HepG2 (cell line): ENCODE results near the gene GPR158. TPM values are rescaled to one million over a fixed set of nuclear protein-coding genes. Genes with fewer than 3 reads are reported as not detected.
A peak's percentile ranks its signal among the peaks of the same experiment; 100 is the strongest.

Experiments
- ATAC-seq: fragments of 200-7000 bp; cut with Tn5 transposase; 3 replicates; pipeline ENCODE4 v1.9.1; 2020; ENCODE audit warnings: mild to moderate bottlenecking, moderate library complexity
- BruUV-seq: library from RNA; stranded (reverse); fragments of 400-500 nt; replicated peaks from 2 replicates; lab custom pipeline; 2021; lab: Mats Ljungman, UMichigan
- CTCF ChIA-PET: fragments of 300-600 bp; formaldehyde crosslinking; extraction: SDS; loops from one replicate; lab custom pipeline; 2021; ENCODE audit warnings: low total read pairs, inconsistent platforms, low intra/inter-chr PET ratio; lab: Yijun Ruan, JAX
- POLR2A ChIA-PET: fragments of 350-600 bp; sonication (Branson Sonifier 250); formaldehyde crosslinking; loops from one replicate; lab custom pipeline; 2020; ENCODE audit warnings: antibody characterized with exemption, inconsistent platforms; lab: Yijun Ruan, JAX
- DNase-seq: peaks from one replicate; pipeline ENCODE4 v3.0.0-alpha.2; 2015; ENCODE audit warnings: low spot score
- FAIRE-seq: peaks from 3 replicates; lab custom pipeline; 2011; peaks lifted over from hg19 to GRCh38; lab: Jason Lieb, UNC
- H2AFZ ChIP-seq: one replicate; pipeline ENCODE4 v1.6.1; 2011; ENCODE audit warnings: low read length, inconsistent platforms
- H3K27ac ChIP-seq: fragments of 300-600 bp; 3 replicates; pipeline ENCODE4 v1.8.0; 2011; ENCODE audit warnings: mixed run types, mild to moderate bottlenecking, mixed read lengths, low read length, inconsistent platforms; ENCODE audit not compliant: insufficient read depth; ENCODE audit errors: extremely low read length
- H3K27me3 ChIP-seq, 2 experiments: fragments of 200-600 bp in 1 of 2; 2 replicates in 1 of 2; 3 replicates in 1 of 2; pipeline versions ENCODE4 v1.6.0 to v1.8.0; 2011; ENCODE audit warnings: low read length in 2 of 2, mild to moderate bottlenecking in 2 of 2, moderate library complexity in 2 of 2, inconsistent platforms in 1 of 2; ENCODE audit not compliant: insufficient read depth in 2 of 2, control insufficient read depth in 1 of 2
- H3K36me3 ChIP-seq, 2 experiments: fragments of 200-600 bp in 1 of 2; replicated peaks in 1 of 2; 2 replicates in 1 of 2; 3 replicates in 1 of 2; pipeline versions ENCODE4 v1.5.1 to v1.8.0; 2011; ENCODE audit warnings: low read length in 2 of 2, inconsistent platforms in 1 of 2; ENCODE audit not compliant: insufficient read depth in 2 of 2, control insufficient read depth in 1 of 2
- H3K4me1 ChIP-seq: 2 replicates; pipeline ENCODE4 v1.5.1; 2012; ENCODE audit warnings: low read length, inconsistent platforms; ENCODE audit not compliant: insufficient read depth
- H3K4me2 ChIP-seq: 2 replicates; pipeline ENCODE4 v1.6.0; 2011; ENCODE audit warnings: low read depth, low read length, inconsistent platforms
- H3K4me3 ChIP-seq, 3 experiments: fragments of 200-600 bp in 1 of 3; sonication (generic), shearing (Covaris generic) in 1 of 3; replicated peaks in 1 of 3; 2 replicates each; pipeline ENCODE4 v1.5.1; 2011 to 2016; ENCODE audit warnings: low read length in 3 of 3, inconsistent platforms in 2 of 3, low read depth in 2 of 3, mild to moderate bottlenecking in 2 of 3, control low read depth in 1 of 3, mixed read lengths in 1 of 3; ENCODE audit not compliant: insufficient read depth in 1 of 3
- H3K79me2 ChIP-seq: one replicate; pipeline ENCODE4 v1.6.1; 2011; ENCODE audit warnings: low read length, inconsistent platforms; ENCODE audit not compliant: insufficient read depth
- H3K9ac ChIP-seq: 2 replicates; pipeline ENCODE4 v1.6.0; 2011; ENCODE audit warnings: mild to moderate bottlenecking, low read depth, low read length, inconsistent platforms; ENCODE audit not compliant: insufficient read depth
- H3K9me3 ChIP-seq: 2 replicates; pipeline ENCODE4 v1.5.1; 2012; ENCODE audit warnings: mild to moderate bottlenecking, low read length
- H4K20me1 ChIP-seq: 2 replicates; pipeline ENCODE4 v1.6.0; 2011; ENCODE audit warnings: inconsistent platforms, mild to moderate bottlenecking, low read length, moderate library complexity; ENCODE audit not compliant: insufficient read depth
- MZF1 ChIP-seq: sonication (generic); formaldehyde crosslinking; IDR thresholded peaks from 2 replicates; pipeline ENCODE4 v1.8.1; 2023; ENCODE audit warnings: mild to moderate bottlenecking, missing genetic modification reagents, borderline replicate concordance
- WGBS: methylation state at CpG from one replicate; pipeline ENCODE4 v1.1.6; 2017; ENCODE audit warnings: low lambda C conversion rate; 5-methylcytosine and 5-hydroxymethylcytosine counted together
- in situ Hi-C: cut with HindIII; loops from 2 replicates; pipeline ENCODE4 v1.10.0; 2017; ENCODE audit warnings: low pct_unique_long_range_greater_than_20kb; ENCODE audit not compliant: extremely low pct_ligation_motif_present
- intact Hi-C: fragments of 100-400 bp; cut with micrococcal nuclease; formaldehyde crosslinking; loops from one replicate; pipeline ENCODE4 v1.10.0; 2022; ENCODE audit not compliant: unreplicated experiment
- polyA plus RNA-seq, 8 experiments: library from polyadenylated mRNA; depleted of rRNA in 3 of 8; stranded (reverse) in 7 of 8; unstranded in 1 of 8; fragments of >200 nt; fragmentation: Illumina TruSeq in 4 of 8; extraction: Trizol in 4 of 8; gene quantifications; 2 replicates each; pipeline versions ENCODE4 v1.2.1 to v1.2.3, GENCODE V29; 2011 to 2016; ENCODE audit warnings: low read depth in 4 of 8, missing spikeins in 1 of 8, mixed read lengths in 1 of 8; ENCODE audit not compliant: insufficient read depth in 1 of 8
- total RNA-seq, 5 experiments: library from RNA; depleted of rRNA; stranded (reverse); fragments of >200 nt; fragmentation: Illumina TruSeq; extraction: Trizol; gene quantifications; 2 replicates each; pipeline ENCODE4 v1.2.3, GENCODE V29; 2016; ENCODE audit warnings: low read depth in 1 of 5
- TF ChIP-seq, protein P1 (sequence below): IDR thresholded peaks from 2 replicates; pipeline ENCODE4 v1.6.1; 2016; ENCODE audit warnings: low read depth, borderline replicate concordance
- TF ChIP-seq, protein P2 (sequence below), 2 experiments: IDR thresholded peaks; 2 replicates each; pipeline ENCODE4 v1.6.1; 2011 to 2012; ENCODE audit warnings: low read length in 2 of 2, borderline replicate concordance in 1 of 2, low read depth in 1 of 2, mild to moderate bottlenecking in 1 of 2, moderate library complexity in 1 of 2

Gene GPR158
- total and polyA plus RNA-seq, 2 of the 13 experiments (the other 11 are each of a cell fraction or from before 2014, with no cell fraction given): not detected

DNA sequence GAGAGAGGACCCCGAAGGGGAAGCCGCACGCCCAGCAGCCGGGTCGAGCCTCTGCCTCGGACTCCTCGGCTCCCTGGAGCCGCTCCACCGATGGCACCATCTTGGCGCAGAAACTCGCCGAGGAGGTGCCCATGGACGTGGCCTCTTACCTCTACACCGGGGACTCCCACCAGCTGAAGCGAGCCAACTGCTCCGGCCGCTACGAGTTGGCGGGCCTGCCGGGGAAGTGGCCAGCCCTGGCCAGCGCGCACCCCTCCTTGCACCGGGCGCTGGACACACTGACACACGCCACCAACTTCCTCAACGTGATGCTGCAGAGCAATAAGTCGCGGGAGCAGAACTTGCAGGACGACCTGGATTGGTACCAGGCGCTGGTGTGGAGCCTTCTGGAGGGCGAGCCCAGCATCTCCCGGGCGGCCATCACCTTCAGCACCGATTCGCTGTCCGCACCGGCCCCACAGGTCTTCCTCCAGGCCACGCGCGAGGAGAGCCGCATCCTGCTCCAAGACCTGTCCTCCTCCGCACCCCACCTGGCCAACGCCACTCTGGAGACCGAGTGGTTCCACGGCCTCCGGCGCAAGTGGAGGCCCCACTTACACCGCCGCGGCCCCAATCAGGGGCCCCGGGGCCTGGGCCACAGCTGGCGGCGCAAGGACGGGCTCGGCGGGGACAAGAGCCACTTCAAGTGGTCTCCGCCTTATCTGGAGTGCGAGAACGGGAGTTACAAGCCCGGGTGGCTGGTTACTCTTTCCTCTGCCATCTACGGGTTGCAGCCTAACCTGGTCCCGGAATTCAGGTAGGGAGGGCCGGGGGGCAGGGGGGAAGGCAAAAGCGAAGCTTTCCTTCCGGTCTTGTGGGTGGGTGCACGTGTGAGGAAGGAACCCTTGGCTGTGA is 973 bp downstream of the GPR158 start:
- no peaks in the 10 kb centered on the region for H3K79me2 ChIP-seq
- no peak for TF ChIP-seq MZF1
- TF ChIP-seq, protein P1, sequence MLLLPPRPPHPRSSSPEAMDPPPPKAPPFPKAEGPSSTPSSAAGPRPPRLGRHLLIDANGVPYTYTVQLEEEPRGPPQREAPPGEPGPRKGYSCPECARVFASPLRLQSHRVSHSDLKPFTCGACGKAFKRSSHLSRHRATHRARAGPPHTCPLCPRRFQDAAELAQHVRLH: no peak
- TF ChIP-seq, protein P2, sequence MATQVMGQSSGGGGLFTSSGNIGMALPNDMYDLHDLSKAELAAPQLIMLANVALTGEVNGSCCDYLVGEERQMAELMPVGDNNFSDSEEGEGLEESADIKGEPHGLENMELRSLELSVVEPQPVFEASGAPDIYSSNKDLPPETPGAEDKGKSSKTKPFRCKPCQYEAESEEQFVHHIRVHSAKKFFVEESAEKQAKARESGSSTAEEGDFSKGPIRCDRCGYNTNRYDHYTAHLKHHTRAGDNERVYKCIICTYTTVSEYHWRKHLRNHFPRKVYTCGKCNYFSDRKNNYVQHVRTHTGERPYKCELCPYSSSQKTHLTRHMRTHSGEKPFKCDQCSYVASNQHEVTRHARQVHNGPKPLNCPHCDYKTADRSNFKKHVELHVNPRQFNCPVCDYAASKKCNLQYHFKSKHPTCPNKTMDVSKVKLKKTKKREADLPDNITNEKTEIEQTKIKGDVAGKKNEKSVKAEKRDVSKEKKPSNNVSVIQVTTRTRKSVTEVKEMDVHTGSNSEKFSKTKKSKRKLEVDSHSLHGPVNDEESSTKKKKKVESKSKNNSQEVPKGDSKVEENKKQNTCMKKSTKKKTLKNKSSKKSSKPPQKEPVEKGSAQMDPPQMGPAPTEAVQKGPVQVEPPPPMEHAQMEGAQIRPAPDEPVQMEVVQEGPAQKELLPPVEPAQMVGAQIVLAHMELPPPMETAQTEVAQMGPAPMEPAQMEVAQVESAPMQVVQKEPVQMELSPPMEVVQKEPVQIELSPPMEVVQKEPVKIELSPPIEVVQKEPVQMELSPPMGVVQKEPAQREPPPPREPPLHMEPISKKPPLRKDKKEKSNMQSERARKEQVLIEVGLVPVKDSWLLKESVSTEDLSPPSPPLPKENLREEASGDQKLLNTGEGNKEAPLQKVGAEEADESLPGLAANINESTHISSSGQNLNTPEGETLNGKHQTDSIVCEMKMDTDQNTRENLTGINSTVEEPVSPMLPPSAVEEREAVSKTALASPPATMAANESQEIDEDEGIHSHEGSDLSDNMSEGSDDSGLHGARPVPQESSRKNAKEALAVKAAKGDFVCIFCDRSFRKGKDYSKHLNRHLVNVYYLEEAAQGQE (IDR thresholded peaks at IDR 0.05; ENCODE audit: borderline replicate concordance in 1 of 2, low read depth in 1 of 2, low read length in 2 of 2): peak; percentile 33 to 67
- no peak overlapping the region for H2AFZ ChIP-seq
- DNase-seq: no peak
- H3K36me3 ChIP-seq: no peaks in the 10 kb centered on the region
- ATAC-seq: no peak; the same call in 2 of the 3 replicates
- H3K9ac ChIP-seq: no peak overlapping the region
- ChIA-PET POLR2A (no interaction called here), CTCF (no interaction called here)
- FAIRE-seq: no peak
- no peaks in the 10 kb centered on the region for H3K27me3 ChIP-seq
- H3K4me3 ChIP-seq: no peak overlapping the region
- H4K20me1 ChIP-seq: no peaks in the 10 kb centered on the region
- 51% methylated on average over 6 of the region's 66 CpGs for WGBS
- no TSS peak for BruUV-seq
- intact Hi-C loops (no loop called here), in situ Hi-C loops (no loop called here)
- H3K4me1 ChIP-seq: no peaks in the 10 kb centered on the region
- H3K27ac ChIP-seq: no peak overlapping the region
- H3K4me2 ChIP-seq: no peak overlapping the region
- no peaks in the 10 kb centered on the region for H3K9me3 ChIP-seq
